Suppressor macrophage (primary cell): ENCODE results near the gene MAG.

Experiments
- DNase-seq, 4 experiments: peaks; one replicate each; pipeline ENCODE4 v3.0.0-alpha.2; 2020 to 2022

The MAG gene

DNA sequence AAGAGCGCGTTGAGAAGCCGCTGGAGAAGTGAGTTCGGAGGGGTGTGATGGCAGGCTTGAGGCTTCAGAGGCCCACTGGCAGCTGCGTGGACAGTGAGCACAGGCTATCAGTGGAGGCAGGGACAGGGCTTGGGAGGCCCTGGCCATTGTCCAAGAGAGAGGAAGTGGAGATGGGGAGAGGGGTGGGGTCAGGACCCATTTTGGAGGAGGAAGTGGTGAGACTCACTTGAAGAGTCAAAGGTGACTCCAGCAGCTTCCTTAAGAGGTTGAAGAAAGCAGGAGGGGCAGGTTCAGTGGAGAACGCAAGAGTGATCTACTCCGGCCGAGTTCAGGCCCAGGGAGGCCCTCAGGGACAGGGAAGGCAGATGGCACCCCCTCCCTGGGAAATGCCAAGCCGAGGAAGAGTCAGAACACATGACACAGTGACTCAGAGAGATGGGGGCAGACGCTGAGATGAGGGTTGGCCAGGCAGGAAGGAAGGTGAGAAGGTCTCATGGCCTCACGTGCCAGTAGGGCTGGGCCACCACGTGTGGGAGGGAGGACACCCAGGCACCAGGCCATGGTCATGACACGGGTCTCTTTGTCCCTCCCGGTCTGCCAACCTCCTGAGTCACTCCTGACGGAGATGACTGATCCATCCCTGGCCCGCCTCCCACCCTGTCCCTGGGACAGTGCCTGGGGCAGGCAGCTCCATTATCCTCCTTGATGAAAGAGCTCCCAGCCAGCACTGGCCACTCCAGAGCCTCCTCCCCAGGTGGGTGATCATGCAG lies 26.9 kb downstream of the MAG start:
- peak; percentile 94 to 99 (median 96) for DNase-seq

DNA sequence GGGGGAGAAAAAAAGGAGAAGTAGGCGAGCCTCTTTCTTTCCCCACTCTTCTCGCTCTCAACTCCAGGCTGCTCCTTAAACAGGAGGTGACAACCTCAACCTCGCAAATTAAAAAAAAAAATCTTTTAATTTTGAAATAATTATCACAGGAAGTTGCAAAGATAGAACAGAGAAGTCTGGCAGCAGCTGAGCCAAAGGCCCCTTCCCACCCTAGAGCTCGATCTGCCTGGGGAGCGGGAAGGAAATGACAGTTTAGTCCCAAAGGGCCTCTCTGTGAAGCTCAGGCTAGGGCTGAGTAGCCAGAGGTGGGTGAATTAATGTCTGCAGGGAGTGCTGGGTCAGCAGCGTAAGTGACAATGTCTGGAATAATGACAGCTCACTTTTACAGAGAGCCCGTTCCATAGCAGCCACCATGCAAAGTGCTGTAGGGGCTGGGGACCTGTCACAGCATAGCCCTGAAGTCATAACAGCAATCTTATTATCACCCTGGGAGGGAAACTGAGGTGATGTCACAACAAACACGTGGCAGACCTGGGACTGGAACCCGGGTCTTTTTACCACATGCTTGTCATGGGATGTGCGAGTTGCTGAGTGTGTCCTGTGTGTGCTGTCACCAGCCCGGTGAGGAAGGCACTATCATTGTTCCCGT lies 28.2 kb downstream of the MAG start:
- peak; percentile 76 to 85 (median 84) for DNase-seq

DNA sequence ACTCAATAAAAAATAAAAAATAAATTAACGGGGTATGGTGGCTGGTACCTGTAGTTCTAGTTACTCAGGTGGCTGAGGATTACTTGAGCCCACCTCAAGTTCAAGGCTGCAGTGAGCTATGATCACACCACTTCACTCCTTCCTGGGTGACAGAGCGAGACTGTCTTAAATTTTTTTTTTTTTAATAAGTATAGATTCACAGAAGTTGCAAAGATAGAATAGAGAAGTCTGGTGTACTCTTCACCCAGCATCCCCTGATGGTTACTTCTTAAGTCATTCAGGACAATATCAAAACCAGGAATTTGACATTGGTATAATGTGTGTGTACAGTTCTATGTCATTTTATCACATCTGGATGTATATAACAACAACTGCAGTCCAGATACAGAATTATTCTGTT lies 29.3 kb downstream of the MAG start:
- DNase-seq: peak in 1 of 4 experiments; percentile 28

DNA sequence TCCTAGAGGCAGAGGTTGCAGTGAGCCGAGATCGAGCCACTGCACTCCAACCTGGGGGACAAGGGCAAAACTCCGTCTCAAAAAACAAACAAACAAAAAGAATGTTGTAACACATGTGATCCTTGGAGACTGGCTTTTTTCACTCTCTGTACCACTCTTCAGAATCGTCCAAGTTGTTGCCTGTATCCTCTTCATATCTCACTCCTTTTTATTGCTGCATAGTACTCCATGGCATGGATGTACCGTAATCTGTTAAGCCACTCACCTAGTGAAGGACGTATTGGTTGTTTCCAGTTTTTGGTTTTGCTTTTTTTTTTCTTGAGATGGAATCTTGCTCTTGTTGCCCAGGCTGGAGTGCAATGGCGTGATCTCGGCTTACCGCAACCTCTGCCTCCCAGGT lies 30.1 kb downstream of the MAG start:
- DNase-seq: no peak

DNA sequence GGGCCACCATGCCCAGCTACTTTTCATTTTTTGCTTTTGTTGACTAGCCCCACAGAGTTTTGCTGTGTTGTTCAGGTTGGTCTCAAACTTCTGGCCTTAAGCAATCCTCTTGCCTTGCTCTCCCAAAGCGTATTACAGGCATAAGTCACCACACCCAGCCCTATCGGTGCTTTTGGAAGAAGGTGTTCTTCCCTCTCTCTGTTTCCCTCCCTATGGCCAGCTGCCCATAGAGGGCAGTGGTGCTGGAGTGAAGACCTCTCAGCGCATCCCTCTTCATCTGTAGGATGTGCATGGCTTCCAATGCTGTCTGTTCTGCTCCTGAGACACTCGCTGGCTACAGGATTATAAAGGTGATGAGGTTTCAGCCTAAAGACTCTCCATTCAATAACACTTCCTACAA lies 35.7 kb downstream of the MAG start:
- no peak for DNase-seq

DNA sequence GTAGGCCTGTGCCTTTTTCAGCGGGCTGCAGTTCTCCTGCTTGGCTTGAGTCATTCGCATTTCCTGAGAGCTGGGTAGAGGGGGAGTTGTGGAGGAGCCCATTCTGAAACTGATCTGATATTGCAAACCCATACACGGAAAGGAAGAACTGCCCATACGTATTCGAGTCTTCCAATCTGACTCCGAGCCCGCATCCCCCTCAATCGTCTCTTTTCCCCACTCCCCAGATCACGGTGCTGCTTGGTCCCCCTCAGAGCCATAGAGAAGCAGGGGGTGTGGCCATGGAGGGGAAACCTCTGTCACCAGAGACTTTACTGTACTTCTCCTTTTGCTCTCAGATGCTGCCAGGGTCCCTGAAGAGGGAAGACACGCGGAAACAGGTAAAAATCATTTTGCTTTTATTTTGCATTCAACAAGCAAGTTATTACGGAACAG lies 36.9 kb downstream of the MAG start, which contains the start of gene CD22:
CD22 (plus strand) TSS at position 337 of the 435 bp plus-strand sequence. CDS start 2,854 bp downstream, outside the sequence.
- peak in 3 of 4 experiments; percentile 44 to 50 (median 47) for DNase-seq

DNA sequence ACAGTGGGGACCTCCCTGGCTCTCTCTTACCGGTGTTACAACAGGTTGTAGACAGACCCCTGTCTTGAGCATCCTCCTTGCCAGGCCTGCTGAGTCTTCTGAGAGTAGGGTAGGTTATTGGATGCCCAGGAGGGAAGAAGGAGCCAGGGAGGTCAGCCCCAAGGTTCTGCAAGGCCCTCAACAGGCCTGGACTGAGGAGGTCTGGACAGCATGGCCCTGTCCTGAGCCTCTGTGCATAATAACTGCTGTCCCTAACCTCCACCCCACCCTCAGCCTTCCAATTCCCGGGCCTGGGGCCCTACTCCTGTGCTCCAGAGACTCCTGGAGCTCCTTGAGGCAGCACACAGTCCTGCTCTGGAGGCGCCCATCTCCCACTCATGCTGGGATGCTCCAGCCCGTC lies 37.4 kb downstream of the MAG start:
- DNase-seq: no peak

DNA sequence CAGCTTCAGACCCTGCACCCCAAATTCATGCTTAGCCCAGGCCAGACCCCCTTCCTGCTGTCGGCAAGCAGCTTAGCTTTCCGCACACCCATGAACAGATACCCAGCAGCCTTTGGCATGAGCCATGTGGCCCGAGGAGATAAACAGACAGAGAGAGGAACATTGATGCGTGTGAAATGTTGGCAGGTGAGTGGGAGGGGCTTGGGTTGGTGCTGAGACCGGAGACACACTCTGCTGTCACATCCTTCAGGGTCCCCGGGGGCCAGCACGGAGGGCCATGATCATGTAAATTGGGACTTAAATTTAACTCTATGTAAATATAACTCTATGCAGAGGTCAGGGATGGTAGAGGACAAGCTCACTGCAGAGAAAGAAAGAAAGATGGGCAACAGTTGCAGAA lies 38.5 kb downstream of the MAG start:
- no peak for DNase-seq

DNA sequence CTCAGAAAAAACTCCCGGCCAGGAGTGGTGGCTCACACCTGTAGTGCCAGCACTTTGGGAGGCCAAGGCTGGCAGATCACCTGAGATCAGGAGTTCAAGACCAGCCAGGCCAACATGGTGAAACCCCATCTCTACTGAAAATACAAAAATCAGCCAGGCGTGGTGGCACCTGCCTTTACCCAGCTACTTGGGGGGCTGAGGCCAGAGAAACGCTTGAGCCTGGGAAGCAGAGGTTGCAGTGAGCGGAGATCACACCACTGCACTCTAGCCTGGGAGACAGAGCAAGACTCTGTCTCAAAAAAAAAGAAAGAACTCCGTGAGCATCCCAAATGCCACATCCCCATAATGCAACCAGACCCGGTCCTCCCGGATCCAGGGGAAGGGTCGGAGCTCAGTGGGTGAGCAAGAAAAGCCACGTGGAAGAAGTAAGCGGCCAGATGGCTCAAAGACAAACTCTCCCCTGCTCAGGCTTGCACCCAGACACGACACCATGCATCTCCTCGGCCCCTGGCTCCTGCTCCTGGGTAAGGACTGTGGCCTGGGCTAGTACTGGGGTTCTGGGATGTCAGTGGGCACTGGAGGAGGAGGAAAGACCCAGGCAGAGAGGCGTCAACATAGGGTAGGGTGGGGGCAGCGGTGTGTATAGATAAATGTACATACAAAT lies 39.7 kb downstream of the MAG start:
- no peak for DNase-seq

DNA sequence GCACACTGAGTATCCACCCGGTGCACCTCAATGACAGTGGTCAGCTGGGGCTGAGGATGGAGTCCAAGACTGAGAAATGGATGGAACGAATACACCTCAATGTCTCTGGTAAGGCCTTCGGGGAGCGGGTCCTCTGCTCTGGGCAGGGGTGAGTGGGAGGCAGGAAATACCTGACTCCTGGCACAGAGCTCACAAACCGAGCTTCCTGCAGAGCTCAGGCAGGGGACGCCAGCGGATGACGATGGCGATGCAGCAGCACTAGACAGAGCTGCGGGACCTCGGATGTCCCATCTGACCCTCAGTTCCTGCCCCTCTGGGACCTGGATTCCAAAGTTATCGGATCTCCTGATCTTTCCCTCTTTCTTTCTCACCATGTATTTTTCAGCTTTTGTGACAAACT lies 40.9 kb downstream of the MAG start:
- no peak for DNase-seq

DNA sequence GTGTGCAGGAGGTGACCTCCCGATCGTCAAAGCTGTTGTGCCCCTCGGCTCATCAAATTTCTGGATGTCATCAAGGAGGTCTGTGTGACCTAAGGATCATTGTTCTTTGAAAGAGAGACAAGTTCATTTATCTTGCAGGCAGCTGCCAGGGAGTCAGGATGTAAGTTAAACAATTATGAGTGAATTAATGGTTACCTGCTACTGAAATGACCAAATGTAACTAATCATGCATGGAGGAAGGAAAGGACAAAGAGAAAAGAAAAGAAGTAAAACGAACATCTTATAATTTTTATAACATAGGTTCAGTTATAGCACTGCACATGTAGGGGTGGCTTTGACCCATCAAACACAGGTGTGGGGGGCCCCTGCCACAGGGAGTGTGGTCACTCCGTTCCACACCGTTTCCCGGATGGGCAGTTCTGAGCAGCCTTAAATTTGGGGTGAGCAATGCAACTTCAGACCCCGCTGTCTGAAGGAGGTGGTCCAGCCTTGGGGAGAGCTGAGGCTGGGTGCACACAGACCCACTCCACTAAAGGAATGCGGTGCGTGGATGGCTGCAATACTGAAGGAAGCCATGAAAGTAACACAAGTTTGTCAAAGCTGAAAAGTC lies 42.3 kb downstream of the MAG start:
- no peak for DNase-seq

DNA sequence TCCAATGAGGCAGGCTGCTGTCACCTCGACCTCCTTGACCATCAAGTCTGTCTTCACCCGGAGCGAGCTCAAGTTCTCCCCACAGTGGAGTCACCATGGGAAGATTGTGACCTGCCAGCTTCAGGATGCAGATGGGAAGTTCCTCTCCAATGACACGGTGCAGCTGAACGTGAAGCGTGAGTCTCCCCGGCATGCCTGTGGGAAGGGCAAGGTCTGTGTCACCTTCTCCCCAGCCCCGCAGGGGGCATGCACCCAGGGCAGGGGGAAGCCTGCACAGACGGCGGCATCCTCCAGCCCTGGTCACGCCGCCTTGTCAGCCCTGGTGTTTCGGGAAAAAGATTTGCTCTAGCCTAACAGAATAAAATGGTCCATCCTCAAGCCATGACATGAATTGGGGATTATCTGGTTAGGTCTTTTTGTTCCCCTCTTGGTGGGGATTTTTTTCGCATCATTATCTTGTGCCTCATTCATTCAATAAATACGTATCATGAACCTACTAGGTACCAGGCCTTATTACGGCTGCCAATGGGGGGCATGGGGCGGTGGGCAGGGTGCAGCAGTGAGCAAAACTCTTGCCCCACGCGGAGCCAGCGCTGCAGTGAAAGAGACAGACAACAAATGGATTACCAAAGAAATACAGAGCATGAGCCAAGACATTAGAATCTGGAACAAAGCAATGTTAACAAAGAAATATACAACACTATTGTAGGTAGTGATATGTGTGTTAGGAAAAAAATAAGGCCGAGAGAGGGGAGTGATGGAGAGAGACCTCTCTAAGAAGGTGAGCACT lies 44.4 kb downstream of the MAG start:
- DNase-seq: no peak

DNA sequence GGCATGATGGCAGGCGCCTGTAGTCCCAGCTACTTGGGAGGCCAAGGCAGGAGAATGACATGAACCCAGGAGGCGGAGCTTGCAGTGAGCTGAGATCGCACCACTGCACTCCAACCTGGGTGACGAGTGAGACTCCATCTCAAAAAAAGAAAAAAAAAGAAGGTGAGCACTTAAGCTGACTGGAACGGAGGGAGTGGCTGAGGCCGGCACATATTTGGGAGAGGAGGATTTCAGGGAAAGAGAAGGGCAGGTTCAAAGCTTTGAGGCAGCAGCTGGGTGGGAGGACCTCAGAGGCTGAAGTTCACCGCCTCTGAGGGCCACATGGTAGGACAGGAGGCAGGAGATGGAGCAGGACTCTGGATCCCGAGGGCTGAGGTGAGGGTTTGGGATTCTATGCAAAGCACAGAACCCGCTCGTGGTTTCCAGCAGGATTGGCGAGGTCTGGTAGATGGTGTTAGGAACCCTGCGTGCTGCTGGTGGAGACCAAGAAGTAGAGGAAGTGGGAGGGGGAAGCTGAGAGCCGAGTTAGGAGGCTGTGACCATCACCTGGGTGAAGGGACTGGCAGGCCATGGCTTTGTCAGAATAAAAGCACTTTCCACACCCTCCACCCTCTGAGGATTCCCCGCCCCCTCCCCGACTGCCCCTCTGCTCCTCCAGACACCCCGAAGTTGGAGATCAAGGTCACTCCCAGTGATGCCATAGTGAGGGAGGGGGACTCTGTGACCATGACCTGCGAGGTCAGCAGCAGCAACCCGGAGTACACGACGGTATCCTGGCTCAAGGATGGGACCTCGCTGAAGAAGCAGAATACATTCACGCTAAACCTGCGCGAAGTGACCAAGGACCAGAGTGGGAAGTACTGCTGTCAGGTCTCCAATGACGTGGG lies 45.4 kb downstream of the MAG start:
- no peak for DNase-seq

DNA sequence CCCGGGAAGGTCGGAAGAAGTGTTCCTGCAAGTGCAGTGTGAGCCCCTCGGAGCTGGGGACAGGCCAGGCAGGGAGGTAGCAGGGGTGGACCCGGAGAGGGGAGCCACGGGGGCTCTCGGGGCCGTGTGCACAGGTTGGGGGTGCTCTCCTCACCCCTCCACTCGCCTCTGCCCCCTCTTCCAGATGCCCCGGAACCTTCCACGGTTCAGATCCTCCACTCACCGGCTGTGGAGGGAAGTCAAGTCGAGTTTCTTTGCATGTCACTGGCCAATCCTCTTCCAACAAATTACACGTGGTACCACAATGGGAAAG lies 46.0 kb downstream of the MAG start:
- DNase-seq: no peak

DNA sequence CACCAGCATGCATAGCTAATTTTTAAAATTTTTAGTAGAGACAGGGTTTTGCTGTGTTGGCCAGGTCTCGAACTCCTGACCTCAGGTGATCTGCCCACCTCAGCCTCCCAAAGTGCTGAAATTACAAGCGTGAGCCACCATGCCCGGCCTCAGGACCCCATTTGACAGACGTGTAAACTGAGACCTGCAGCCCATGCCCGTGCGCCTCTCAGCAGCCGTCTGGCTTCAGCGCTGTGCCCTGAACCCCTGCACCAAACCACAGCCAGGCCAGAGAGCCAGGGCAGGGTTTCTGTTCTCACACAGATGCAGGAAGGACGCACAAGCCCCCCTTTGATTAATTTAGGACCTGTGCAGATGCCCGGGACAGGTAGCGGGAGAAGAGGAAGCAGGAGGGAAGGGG lies 48.5 kb downstream of the MAG start:
- DNase-seq: no peak

DNA sequence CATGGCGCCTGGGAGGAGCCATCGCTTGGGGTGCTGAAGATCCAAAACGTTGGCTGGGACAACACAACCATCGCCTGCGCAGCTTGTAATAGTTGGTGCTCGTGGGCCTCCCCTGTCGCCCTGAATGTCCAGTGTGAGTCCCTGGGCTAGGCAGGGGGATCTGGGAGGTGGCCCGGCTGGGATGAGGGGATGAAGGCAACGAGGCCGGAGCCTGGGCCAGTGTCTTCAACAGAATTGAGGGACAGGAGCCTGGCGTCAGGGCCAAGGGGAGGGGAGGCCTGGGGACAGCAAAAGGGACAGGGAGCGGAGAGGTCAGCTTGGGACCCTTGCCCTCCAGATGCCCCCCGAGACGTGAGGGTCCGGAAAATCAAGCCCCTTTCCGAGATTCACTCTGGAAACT lies 49.0 kb downstream of the MAG start:
- no peak for DNase-seq

DNA sequence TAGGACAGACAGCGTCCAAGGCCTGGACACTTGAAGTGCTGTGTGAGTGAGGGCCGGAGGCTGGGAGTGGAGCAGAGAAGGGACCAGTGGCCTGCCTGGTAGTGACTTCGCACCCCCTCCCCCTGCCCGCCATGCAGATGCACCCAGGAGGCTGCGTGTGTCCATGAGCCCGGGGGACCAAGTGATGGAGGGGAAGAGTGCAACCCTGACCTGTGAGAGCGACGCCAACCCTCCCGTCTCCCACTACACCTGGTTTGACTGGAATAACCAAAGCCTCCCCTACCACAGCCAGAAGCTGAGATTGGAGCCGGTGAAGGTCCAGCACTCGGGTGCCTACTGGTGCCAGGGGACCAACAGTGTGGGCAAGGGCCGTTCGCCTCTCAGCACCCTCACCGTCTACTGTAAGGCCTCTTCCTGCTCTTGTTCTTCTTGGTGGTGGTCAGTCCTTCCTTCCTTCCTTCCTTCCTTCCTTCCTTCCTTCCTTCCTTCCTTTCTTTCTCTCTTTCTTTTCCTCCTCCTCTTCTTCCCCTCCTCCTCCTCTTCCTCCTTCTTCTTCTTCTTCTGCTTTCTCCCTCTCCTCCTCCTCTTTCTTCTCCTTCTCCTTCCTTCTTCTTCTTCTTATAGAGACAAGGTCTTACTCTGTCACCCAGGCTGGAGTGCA lies 49.7 kb downstream of the MAG start:
- DNase-seq: no peak

DNA sequence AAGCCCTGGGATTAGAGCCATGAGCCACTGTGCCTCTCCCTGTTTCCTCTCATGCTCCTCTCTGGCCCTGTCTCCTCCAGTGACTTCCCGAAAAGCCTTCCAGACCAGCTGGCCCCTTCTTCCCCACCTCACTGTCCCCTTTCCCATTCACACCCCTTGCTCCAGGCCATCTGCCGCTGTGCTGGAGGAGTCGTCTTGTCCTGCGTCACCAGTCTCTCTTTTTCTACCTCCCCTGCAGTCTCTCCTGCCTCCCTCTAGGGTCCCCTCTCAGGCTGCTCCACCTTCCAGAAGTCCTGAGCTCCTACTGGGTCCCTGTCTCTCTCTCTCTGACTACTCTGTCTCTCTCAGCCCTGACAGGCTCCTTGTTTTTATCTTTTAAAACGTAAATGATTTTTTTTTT lies 50.5 kb downstream of the MAG start:
- DNase-seq: no peak

DNA sequence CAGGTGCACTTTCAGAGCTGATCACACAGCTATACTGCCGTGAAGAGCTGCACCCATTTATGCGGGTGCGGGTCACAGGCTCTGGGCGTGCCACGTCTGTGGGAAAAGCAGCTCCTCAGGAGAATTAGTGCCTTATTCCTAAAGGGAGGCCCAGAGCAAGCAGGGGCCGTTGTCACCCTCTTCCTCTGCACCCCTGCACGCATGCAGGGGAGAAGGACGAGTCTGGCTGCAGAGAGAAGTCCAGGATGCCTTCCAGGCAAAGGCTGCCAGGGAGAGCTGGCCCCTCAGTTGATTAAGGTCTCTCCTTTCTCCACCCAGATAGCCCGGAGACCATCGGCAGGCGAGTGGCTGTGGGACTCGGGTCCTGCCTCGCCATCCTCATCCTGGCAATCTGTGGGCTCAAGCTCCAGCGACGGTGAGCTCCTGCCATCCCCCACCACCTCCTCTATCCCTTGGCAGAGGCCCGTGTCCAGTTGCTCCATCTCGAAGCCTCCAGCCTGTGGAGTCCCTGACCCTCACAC lies 52.6 kb downstream of the MAG start:
- no peak for DNase-seq

DNA sequence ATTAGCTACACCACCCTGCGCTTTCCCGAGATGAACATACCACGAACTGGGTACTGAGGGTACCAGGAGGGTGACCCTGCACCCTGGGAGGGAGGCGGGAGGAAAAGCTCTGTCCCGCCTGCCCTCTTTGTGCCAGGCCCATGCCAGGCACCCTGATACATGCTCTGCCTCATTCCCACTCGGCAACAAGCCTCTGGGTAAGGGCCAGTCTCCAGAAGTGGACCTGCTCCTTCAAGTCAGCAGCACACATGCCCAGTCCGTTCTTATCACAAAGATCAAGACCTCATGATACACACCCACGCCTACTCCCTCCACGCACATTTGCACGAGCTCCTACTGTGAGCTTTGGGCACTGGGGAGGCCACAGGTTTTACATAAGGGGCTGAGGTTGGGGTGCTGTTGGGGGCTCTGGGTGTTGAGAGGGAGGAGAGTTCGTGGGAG lies 53.7 kb downstream of the MAG start:
- DNase-seq: no peak
